Tongue (tissue), 2 donors: ENCODE results near the gene GNG4. TPM values are rescaled to one million over a fixed set of nuclear protein-coding genes. Genes with fewer than 3 reads are reported as not detected.

Experiments used
- DNase-seq: peaks from one replicate; pipeline ENCODE4 v3.0.0-alpha.2; 2015
- total RNA-seq: library from RNA; depleted of rRNA; stranded (reverse); fragments of >200 nt; gene quantifications from one replicate; pipeline ENCODE4 v1.2.3, GENCODE V29; 2014

GNG4 gene
- total RNA-seq, 1 donor from 2014 or later, result 0.51 TPM

DNA sequence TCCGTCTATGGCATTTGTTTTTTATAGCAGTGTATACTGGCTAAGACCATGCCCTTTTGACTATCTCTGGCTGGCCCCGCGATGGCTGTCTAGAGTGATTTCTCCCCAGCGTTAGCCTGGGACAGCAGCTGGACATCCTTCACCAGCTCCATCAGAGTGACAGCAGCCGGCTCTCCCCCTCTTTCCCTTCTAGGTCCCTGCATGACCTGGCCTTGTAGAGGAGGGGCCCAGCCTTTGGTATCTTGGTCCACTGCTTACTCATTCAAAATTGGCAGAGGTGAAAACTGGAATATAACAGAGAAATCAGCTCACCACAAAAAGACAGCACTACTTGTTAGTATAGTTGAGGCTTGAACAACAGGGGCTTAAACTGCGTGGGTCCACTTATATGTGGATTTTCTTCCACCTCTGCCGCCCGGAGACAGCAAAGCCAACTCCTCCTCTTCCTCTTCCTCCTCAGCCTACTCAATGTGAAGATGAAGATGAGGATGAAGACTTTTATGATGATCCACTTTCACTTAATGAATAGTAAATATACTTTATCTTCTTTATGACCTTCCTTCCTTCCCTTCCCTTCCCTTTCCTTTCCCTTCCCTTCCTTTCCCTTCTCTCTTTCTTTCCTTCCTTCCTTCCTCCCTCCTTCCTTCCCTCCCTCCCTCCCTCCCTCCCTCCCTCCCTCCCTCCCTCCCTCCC lies 116.0 kb downstream of the GNG4 start:
- DNase-seq, result no peak

DNA sequence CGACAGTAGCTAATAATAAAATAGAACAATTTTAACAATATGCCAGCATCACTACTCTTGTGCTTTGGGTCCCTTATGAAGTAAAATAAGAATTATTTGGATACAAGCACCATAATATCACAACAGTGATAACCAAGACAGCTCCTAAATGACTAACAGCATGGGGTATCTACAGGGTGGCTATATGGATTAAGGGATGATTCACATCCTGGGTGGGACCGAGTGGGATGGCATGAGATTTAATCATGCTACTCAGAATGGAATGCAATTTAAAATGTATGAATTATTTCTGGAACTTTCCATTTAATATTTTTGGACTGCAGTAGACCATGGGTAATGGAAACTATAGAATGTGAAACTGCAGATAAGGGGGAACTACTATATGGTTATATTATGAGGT lies 117.2 kb downstream of the GNG4 start:
- DNase-seq, result no peak

DNA sequence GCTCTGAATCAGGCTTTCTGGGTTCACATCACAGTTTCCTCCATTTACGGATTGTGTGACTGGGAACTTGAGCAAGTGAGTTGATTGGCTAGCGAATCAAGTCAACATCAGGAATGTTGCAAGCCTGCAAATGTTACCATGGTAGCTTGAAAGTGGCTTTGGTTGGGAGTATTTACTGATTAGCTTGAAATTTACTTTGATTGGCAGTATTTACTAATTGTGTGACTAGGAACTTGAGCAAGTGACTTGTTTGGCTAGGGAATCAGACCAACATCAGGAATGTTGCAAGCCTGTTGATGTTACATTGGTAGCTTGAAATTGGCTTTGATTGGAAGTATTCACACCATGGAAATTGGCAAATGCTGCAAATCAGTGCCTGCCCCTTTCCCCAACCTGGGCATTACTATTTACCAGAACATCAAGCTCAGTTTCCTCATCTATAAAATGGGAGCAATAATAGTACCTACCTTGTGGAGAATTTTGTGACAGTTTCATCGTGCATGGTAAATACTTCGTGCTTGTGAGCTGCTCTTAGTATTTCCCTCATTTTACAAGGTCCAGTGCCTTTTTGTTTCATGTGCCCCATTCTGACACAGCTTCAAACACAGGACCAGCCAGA lies 122.3 kb downstream of the GNG4 start:
- DNase-seq, result no peak

DNA sequence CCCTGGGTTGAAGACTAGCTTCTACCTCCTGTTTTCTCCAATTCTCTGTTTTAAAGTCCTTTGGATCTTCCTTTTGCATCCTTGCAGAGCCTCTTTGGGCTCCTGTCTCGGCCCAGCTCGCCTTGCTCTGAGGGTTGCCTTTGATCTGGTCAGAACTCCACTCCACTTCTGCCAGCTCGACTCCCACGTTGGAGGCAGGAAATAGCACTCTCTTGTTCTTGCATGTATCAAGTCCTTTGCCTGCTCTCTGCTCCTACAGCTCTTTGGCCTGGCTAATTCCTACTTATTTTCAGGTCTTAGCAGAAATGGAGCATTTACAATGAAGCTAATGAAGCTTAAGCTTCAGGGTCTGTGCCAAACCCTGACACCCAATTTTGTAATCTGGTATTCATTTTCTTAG lies 124.3 kb downstream of the GNG4 start:
- DNase-seq, result no peak

DNA sequence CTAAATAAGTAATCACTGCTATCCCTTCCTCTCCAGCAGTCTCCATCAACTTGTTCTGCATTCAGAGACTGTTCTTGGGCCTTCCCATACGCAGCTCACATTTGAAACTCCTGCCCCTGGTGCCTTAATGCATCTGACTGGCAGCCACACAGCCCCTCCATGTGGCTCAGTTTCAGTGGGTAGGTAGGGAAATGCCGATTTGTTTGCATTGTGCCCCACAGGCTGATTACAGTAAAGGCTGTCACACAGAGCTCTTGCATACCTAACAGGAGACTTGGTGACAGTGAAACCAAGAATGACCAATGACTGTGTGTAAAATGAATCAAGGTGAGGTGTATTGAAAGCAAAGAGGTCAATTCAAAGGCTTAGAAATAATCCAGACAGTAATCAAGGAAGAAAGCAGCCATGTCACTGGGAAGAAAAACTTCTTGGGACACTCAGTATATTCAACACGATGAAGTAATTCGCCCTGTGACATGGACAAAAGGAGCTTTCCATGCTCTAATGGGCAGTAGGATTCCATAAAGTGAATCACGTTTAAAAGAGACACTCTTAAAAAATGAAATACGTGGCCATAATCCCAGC lies 132.6 kb downstream of the GNG4 start:
- no peak for DNase-seq

DNA sequence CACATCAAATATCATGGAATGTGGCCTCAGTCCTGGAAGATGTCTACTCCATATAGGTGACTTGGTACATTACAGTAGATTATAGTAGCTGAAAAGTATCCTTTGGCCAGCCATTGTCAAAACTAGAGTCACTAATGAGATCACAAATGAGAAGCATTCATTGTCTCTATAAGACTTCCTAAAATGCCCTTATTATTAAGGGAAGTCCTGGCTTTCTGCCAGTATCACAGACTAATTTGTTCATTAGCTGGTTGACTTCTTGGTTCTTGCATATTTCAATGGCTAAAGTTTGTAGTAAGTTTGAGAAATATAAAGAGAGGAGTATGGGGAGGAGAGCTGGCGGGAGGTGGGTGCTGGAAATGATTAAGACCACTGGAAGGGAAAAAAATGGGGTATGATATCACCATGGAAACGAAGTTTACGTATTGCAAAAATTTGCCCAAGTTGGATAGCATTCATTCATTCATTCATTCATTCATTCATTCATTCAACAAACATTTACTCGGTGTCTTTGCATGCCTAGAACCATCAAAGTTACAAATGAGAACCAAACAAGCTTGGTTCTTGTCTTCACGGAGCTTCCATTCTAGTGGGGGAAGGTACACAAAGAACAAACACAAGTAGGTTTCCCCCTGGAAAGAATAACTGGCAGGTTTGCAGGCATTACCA lies 133.6 kb downstream of the GNG4 start:
- no peak for DNase-seq

DNA sequence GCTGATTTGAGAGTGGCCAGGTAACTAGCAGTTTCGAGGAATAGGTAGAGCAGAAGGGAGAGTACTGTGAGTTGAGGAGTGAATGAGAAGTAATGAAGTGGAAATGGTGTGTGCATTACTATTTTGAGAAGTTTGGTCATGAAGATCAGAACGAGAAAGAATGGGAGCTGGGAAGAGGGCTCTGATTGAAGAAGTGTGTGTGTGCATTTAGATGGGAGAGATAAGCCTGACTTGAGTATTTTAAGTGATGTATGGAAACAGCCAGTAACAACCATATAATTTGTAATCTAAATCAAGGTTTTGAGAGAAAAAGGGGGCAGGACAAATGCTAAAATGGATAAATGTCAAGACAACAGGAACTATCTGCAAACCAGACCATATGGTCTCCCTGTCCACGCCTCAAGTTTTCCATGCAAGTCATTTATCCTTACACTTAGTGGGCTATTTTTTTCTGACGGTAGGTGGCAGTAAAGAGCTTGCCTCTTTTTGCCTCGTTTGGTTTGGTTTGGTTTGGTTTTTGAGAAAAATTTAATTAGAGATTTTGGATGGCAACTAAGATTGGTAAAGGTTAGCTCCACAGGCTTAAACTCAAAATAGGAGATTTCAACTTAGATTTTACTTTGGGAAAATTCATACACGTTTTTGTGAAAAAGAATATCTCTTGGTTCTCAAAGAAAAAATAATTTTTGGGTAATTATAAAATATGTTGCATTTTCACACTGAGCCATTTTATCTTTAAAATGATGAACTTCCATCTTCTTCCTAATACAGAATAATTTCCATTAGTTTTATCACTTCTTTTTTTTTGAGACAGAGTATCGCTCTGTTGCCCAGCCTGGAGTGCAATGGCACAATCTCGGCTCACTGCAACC lies 135.9 kb downstream of the GNG4 start:
- DNase-seq, result peak; percentile 90

DNA sequence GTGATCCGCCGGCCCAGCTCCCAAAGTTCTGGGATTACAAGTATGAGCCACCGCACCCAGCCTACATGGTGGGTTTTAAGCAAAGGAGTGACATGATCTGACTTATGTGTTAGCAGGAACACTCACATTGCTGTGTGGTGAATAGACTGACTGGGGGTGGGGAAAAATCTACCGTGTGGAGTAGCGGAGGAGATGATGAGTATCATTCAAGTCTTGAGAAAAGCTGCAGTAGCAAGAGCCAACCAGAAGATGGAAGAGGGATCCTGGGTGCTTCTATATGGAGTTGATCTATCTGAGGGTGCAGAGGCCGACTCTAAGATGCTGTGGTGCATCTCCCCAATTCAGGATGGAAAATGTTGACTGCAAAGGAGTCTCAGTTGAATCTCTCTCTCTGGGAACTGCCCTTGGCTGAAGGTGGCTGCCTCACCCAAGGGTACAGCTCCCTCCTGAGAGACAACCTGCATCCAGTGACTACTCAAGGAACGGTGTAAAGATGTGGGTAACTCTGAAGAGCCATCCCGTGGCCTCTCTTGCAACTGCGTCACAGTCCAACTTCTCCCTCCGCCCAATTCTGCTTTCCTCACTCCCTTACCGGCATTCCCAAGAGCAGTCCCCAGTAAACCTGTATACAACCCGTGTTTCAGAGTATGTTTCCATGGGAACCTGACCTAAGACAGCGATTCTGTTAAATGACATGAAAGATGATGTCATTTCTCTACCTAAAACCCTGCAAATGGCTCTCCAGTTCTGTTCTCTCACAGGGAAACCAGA lies 137.9 kb downstream of the GNG4 start:
- DNase-seq, result no peak

DNA sequence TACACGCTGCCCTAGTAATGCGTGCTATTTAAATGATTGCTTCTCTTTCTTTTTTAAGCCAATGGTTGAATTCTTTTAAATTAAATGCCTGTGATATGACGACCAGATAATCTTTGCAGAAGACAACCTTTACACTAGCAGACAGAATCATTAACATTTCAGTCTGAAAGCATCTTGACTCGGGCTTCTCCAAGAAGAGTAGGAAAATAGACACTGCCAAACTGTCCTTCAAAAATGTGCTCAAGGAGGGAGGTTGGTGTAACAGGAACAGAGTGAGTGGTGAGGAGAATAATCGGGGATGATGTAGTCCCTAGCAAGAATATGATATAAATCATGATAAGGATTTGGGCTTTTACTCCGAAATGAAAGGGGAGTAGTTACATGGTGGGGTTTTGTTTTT lies 138.8 kb downstream of the GNG4 start:
- no peak for DNase-seq

DNA sequence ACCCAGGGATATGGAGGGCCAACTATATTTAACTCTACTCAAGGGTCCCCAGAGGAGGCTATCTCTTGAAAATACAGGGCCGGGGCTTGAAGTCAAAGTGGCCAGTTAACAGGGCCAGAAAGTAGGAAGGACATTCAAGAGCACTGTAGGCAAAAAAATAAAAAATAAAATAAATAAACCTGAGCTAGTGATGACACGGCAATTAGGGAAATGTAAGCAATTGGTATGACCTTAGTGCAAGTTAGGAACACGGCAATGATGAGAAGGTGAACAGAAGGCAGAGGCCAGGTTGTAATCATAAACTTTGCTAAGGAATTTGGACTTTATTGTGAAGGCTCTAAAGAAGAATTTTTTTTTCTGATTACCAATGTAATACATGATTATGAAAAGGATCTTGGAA lies 142.0 kb downstream of the GNG4 start:
- no peak for DNase-seq

DNA sequence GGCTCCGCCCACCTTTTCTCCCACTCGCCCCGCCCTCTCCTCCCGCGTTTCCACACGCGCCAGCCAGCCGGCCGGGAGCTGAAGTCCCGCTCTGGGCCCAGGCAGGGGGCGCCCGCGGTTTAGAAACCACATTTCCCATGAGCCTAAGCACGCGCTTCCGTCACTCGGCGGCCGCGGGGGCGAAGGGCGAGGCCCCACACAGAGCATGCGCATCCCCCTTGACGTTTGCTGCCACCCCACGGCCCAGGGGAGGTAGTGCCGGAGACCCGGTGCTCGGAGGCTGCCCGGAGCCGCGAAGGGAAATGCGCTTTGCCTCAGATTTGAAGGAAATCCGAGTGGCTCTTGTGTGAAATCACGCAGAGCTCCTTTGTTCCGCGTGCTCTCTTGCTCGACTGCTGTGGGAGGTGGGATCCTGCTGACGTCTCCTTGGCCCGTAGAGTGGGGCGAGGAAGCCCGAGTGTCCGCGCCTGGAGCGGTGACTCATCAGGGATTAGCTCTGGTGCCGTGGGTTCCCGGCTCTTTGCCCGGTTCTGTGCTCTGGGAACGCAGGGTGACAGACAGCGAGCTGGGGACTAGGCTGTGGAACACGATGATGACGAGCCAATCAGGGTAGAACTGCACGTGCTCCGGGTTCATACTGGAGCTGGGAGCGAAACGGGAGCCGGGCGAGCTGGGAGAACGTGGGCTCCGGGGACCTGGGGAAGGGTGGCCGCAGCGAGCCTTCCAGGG lies 144.9 kb downstream of the GNG4 start:
- peak; percentile 100 for DNase-seq

DNA sequence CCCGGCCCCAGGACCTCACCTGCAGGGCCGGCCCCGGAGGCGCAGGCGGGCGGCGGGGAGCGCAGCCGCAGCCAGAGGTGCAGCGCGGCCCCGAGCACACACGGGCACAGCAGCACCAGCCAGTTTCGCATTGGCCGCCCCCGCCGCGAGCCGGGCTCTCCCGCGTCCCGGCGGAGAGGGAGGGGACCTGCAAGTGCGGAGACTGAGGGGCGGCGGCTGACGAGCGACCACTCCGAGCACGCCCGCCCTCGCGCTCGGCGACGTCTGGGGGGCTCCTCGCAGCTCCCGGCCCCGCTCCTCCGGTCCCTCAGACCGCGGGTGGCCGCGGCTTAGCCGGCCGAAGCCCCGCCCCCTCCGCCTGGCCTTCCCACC lies 145.5 kb downstream of the GNG4 start, which contains the start of gene B3GALNT2:
Gene B3GALNT2 (minus strand): TSS at position 331 of the 372 bp plus-strand sequence. CDS start 200 bp downstream, at position 131.
- no peak for DNase-seq

DNA sequence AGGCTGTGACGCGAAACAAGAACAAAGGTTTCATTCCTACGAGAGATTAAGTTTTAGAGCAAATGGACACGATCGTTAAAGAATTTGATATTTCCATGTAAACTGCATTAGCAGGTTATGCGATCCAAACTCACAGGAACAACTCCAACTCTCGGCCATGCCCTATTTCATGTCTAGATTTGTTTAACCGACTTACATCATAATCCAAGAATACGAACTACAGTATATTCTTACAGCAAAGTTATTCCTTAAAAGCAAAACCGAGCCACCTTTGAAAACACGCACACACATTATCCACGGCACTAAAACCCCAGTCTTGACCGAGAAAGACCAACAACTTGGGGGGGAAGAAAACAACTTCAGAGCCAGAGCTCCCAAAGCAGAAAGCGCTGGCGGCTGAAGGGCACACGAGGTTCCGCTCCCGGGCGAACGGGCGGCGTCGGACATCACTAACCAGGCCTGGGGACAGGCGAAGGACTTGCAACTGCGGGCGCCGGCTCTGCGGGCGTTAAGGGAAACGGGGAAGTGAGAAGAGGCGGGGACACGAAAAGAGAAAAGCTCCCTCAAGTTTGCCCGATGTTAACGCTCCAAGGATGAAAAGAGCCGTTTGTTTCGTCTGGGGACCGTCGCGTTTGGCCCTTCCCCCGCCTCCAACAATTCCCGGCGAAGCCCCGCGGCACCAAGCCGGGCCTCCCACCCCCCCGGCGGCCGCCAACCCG lies 146.0 kb downstream of the GNG4 start:
- DNase-seq, result peak; percentile 76

DNA sequence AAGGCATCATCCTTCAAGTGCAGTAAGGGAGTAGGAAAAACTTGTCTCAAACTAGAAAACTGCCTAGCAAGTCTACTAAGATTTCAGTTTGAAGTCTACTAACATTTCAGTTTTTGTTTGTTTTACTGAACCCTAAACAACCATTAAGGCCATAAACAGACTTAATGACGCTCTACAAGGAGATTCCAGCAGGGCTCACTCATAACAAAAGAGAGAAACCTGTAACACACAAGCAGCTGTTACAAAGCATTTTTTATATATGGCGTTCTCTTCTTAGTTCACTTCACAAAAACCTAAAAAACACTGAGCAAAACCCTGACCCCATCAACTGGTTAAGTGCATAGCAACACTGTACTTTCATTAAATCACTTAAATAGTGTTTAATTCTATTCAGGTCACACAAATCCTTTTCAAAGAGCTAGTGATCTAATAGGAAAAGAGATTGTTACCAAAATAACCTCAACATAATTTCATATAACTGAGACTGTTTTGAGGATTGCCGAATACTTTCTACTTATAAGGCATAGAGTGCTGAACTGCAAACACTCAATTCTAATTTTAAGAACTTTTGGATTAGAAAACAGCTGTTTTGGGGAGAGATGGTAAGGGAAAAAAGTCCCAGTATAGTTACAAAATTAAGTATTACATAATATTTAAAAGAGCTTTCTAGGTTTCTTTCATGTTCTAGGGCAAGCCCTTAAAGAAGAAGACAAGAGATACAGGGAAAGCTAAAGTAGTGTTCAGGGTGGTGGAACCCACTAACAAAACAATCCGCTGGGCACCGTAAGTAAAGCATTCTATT lies 146.8 kb downstream of the GNG4 start:
- peak; percentile 47 for DNase-seq

DNA sequence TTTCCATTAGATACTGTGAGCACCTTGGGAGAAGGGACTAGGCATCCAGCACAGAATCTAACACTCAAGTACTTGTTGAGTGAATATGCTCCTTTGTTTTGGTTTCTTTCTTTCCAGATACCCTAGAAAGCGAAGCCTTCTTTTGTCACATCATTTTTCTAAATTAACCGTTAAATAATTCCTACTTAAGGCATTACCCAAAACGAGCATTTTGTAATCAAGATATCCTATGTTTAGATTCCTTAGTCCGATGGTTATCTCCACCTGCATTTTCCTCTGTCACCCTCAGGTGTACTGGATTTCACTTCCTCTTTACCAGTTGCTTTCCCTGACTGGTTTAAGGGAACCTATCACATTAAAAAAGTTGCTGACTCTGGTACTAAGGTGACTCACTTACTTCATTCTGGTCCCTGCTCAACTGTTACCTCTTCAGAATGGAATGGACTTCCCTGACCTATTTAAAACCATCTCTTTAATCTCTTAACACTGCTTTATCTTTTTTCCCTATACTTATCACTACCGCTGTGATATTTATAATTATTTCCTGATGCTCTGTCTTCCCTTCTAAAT lies 148.5 kb downstream of the GNG4 start:
- DNase-seq, result no peak
